Endodermal cell (in vitro differentiated cells): Measurements from ENCODE around the gene RHOT1. TPM values are rescaled to one million over a fixed set of nuclear protein-coding genes. Genes with fewer than 3 reads are reported as not detected.
"Not testable (repeated sequence)": the region's sequence is repeated elsewhere in the genome, so short reads cannot be mapped to it uniquely, and the experiment has no call there.

Experiments
- DNase-seq: peaks from one replicate; pipeline ENCODE4 v3.0.0-alpha.2; 2017
- H3K27ac ChIP-seq: 2 replicates; pipeline ENCODE4 v1.5.1; 2013; ENCODE audit warnings: mild to moderate bottlenecking, low read depth, low read length, moderate library complexity
- H3K27me3 ChIP-seq: 2 replicates; pipeline ENCODE4 v1.6.1; 2013; ENCODE audit warnings: mild to moderate bottlenecking, low read length, moderate library complexity; ENCODE audit not compliant: insufficient read depth, control insufficient read depth, poor library complexity, severe bottlenecking
- H3K36me3 ChIP-seq: 2 replicates; pipeline ENCODE4 v1.7.0; 2013; ENCODE audit warnings: mild to moderate bottlenecking, low read length, moderate library complexity; ENCODE audit not compliant: control insufficient read depth, insufficient read depth
- H3K4me1 ChIP-seq: one replicate; pipeline ENCODE4 v1.7.0; 2013; ENCODE audit warnings: low read length; ENCODE audit not compliant: control insufficient read depth, insufficient read depth
- H3K4me3 ChIP-seq: 2 replicates; pipeline ENCODE4 v1.5.1; 2013; ENCODE audit warnings: mild to moderate bottlenecking, low read length, moderate library complexity
- H3K9ac ChIP-seq: 2 replicates; pipeline ENCODE4 v1.6.1; 2013; ENCODE audit warnings: mild to moderate bottlenecking, low read length, moderate library complexity; ENCODE audit not compliant: poor library complexity, severe bottlenecking; ENCODE audit errors: extremely low read depth
- H3K9me3 ChIP-seq: 2 replicates; pipeline ENCODE4 v1.6.1; 2013; ENCODE audit warnings: mild to moderate bottlenecking, low read length, moderate library complexity; ENCODE audit not compliant: control insufficient read depth
- H3K27ac Mint-ChIP-seq: 2 replicates; pipeline ENCODE4 v1.8.0; 2020; ENCODE audit warnings: mixed read lengths
- H3K27me3 Mint-ChIP-seq: 2 replicates; pipeline ENCODE4 v1.8.0; 2021; ENCODE audit warnings: mild to moderate bottlenecking, mixed read lengths; ENCODE audit not compliant: insufficient read depth
- H3K36me3 Mint-ChIP-seq: 2 replicates; pipeline ENCODE4 v1.8.0; 2020; ENCODE audit warnings: low read depth, mixed read lengths
- H3K4me1 Mint-ChIP-seq: 2 replicates; pipeline ENCODE4 v1.8.0; 2020; ENCODE audit warnings: mixed read lengths
- H3K4me3 Mint-ChIP-seq: 2 replicates; pipeline ENCODE4 v1.8.0; 2020; ENCODE audit warnings: mild to moderate bottlenecking, moderate library complexity, mixed read lengths
- H3K9me3 Mint-ChIP-seq: 2 replicates; pipeline ENCODE4 v1.8.0; 2020; ENCODE audit warnings: mild to moderate bottlenecking, mixed read lengths
- WGBS, 2 experiments: methylation state at CpG; one replicate each; pipeline versions ENCODE4 v1.1.5 to v1.1.7; 2013; ENCODE audit warnings: missing lambda C conversion rate in 2 of 2, mixed read lengths in 1 of 2; ENCODE audit not compliant: insufficient coverage in 1 of 2, insufficient read length in 1 of 2; 5-methylcytosine and 5-hydroxymethylcytosine counted together
- total RNA-seq, 2 donors: library from RNA; stranded (reverse); fragmentation: NEBNext Ultra II Directional in 1 of 2; extraction: Animal tissue kit (Norgen Biotek cat#: 25700) in 1 of 2; gene quantifications; 2 replicates in 1 of 2; 3 replicates in 1 of 2; pipeline ENCODE4 v1.2.1, GENCODE V29; 2021
- TF ChIP-seq, protein P1 (sequence below): fragments of 200-600 bp; sonication (generic); conservative IDR thresholded peaks from 2 replicates; pipeline ENCODE4 v1.5.0; 2021; ENCODE audit warnings: antibody characterized with exemption, mild to moderate bottlenecking

RHOT1 gene
- total RNA-seq, 2 donors from 2014 or later: 30.0 to 35.7 TPM

DNA sequence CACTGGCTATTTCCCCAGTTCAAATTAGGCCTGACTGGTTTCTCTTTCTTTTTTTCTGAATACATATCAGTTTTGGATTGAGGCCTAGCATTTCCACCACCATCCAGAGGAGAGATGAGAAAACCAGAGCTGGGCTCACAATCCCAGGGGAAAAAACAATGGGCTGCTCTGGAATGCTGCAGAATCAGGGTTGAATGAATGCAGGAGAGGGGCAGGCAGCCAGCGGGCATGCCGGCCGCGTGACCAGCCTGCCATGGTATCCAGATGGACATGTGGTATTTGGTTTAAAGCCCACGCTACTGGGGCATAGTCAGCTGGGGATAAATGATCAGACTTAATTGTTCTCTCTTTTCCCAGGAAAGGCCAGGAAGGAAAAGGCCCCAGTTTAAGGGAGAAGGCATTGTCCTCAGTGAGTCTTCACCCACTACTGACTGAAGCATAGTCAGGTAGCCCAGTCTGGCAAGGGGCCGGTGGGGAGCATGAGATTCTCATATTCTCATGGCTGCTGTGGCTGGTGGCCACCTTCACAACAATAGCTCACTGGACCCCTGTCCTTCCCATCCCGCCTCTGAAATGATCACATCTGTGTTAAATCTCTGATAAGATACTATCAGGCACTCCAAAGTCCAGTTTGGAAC, 38.7 kb upstream of the RHOT1 start:
- H3K27ac ChIP-seq: no peak overlapping the region
- H3K9me3 ChIP-seq: no peaks in the 10 kb centered on the region
- Mint-ChIP-seq H3K27ac (no peak overlapping the region), H3K36me3 (no peaks in the 10 kb centered on the region), H3K4me3 (no peak overlapping the region), H3K27me3 (no peaks in the 10 kb centered on the region), H3K4me1 (peaks cover 12% of the 10 kb centered on the region), H3K9me3 (no peaks in the 10 kb centered on the region)
- no peak for DNase-seq
- no peaks in the 10 kb centered on the region for H3K36me3 ChIP-seq
- peaks cover 4% of the 10 kb centered on the region for H3K4me1 ChIP-seq
- H3K9ac ChIP-seq: no peak overlapping the region
- H3K27me3 ChIP-seq: no peaks in the 10 kb centered on the region
- WGBS, 2 experiments: 91 to 92% methylated on average over 7 of the region's 7 CpGs
- H3K4me3 ChIP-seq: no peak overlapping the region
- TF ChIP-seq, protein P1, sequence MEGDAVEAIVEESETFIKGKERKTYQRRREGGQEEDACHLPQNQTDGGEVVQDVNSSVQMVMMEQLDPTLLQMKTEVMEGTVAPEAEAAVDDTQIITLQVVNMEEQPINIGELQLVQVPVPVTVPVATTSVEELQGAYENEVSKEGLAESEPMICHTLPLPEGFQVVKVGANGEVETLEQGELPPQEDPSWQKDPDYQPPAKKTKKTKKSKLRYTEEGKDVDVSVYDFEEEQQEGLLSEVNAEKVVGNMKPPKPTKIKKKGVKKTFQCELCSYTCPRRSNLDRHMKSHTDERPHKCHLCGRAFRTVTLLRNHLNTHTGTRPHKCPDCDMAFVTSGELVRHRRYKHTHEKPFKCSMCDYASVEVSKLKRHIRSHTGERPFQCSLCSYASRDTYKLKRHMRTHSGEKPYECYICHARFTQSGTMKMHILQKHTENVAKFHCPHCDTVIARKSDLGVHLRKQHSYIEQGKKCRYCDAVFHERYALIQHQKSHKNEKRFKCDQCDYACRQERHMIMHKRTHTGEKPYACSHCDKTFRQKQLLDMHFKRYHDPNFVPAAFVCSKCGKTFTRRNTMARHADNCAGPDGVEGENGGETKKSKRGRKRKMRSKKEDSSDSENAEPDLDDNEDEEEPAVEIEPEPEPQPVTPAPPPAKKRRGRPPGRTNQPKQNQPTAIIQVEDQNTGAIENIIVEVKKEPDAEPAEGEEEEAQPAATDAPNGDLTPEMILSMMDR: no peak

DNA sequence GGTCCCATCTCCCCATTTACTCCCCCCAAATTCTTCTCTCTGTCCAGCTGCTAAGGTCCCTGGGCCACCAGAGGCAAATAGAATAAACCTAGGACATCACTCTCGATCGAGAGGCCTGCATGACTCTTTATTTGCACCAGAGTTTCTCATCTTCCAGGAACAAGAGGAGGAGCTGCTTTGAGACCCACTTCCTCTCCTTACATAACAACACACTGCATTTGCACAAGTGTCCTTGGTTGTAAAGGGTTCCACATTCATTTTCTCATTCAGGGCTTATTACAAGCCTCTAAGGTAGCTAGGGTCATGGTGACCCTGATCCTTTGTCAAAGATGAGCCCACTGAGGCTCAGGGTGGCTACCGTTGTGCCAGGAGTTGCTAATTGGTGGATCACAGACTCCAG, 38.1 kb upstream of the RHOT1 start:
- H3K9ac ChIP-seq: no peak overlapping the region
- peaks cover 4% of the 10 kb centered on the region for H3K4me1 ChIP-seq
- TF ChIP-seq, protein P1: no peak
- Mint-ChIP-seq H3K4me1 (peaks cover 12% of the 10 kb centered on the region), H3K36me3 (no peaks in the 10 kb centered on the region), H3K9me3 (no peaks in the 10 kb centered on the region), H3K27me3 (no peaks in the 10 kb centered on the region), H3K27ac (no peak overlapping the region), H3K4me3 (no peak overlapping the region)
- H3K9me3 ChIP-seq: no peaks in the 10 kb centered on the region
- H3K4me3 ChIP-seq: no peak overlapping the region
- H3K27ac ChIP-seq: no peak overlapping the region
- no peaks in the 10 kb centered on the region for H3K36me3 ChIP-seq
- peak; percentile 38 for DNase-seq
- no peaks in the 10 kb centered on the region for H3K27me3 ChIP-seq
- WGBS, 2 experiments: 86 to 89% methylated on average over 1 to 3 of the region's 3 CpGs

DNA sequence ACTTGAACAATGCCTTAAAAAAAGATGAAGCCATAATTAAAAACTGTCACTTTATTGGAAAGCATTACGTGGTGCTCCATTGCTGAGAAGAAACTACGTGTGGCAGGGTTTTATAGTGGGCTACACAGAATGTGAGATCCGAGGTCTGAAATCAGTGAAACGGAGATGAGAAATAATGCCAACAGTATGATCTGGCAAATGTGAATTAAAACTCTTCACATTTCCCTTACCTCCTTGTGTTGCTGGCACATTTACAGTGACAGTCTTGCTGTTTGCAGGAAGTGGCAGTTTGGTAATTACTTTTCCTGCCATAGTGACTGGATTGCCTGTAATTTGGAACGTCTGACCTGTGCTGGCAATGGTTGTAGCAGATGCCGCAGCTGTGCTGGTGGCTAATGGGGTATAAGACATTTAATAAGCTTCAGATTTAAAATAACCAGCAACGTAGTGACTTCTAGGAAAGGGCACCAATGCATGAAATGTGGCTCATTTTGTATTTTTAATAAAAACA, 35.8 kb upstream of the RHOT1 start:
- not testable (repeated sequence) for H3K36me3 Mint-ChIP-seq, H3K9me3 ChIP-seq, H3K4me1 Mint-ChIP-seq, H3K9me3 Mint-ChIP-seq, H3K27ac ChIP-seq, H3K27me3 Mint-ChIP-seq, H3K4me1 ChIP-seq, H3K4me3 ChIP-seq, H3K36me3 ChIP-seq, H3K4me3 Mint-ChIP-seq, H3K27ac Mint-ChIP-seq, H3K9ac ChIP-seq, H3K27me3 ChIP-seq
- peak; percentile 22 for DNase-seq
- WGBS, 2 experiments: 91 to 94% methylated on average over 4 to 7 of the region's 7 CpGs

DNA sequence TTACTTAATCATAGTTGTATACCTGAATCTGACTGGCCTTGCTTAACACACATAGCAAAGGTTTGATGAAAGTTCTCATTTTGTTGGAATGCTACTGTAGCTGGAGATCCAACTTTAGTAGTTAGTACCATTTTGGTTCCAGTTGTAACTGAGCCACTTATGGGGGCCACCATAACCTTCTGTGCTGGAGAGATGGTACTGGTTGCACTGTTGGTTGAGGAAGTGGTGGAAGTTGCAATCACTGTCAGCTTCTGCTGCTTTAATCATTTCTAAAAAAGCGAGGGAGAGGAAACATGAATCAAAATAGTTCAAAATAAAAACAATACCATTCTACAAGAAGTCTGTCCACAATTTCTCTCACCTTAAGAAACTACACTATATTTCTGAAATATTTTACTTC, 35.1 kb upstream of the RHOT1 start:
- DNase-seq: peak; percentile 8
- H3K9me3 ChIP-seq, H3K36me3 ChIP-seq, H3K9me3 Mint-ChIP-seq, H3K36me3 Mint-ChIP-seq, H3K4me3 ChIP-seq, H3K4me3 Mint-ChIP-seq, H3K4me1 Mint-ChIP-seq, H3K27ac ChIP-seq, H3K4me1 ChIP-seq, H3K27me3 Mint-ChIP-seq, H3K27ac Mint-ChIP-seq, H3K9ac ChIP-seq, H3K27me3 ChIP-seq: not testable (repeated sequence)
- 76 to 100% methylated on average over 1 of the region's 1 CpG for WGBS, 2 experiments
